HG03095 (cell line): Measurements from ENCODE around the gene EIPR1.

Experiments
- ATAC-seq: cut with Tn5 transposase; IDR thresholded peaks from one replicate; pipeline ENCODE4 v1.9.1; 2021; ENCODE audit warnings: moderate library complexity; ENCODE audit not compliant: unreplicated experiment

The EIPR1 gene

DNA sequence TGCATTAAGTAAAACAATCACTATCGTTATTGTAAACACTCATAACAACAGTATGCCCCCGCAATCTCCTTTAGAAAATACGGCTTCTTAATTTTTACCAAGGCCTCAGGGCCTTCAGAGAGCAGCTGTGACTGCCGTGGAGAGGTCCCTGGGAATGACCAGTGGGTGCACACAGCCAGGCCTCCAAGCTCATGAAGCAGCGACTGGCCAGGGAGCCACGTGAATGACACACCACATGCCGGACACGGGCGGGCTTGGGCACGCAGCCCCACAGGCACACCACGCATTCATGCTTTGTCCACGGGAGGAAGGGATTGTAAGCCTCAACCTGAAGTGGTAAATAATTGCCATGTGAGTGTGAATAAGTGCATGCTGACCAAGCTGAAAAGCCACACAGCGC is 121.0 kb downstream of the EIPR1 start:
- no peak for ATAC-seq

- ATAC-seq: no peak
Observed at GRCh38 chr2:3256157-3256556, 121.5 kb downstream of the EIPR1 start.

DNA sequence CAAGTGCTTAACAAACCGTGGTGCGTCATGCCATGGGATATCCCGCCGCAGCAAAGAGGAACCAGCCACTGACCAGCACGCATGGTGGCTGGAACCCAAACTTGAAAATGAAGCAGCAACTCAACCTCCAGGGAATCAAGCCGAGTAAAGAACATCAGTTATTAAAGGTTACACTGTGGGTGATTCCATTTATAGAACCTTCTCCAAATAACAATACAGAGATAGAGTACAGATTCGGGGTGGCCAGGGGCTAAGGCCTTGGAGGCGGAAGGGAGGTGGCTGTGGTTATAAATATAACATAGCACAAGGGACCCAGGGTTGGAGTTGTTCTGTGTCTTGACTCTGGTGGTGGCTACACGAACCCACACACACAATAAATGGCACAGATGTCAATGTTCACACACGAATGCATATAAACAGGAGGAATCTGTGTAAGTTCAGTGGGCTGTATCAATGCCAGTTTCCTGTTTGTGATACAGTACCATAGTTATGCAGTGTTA is 123.1 kb downstream of the EIPR1 start:
- ATAC-seq: peak; percentile 63

GRCh38 chr2:3253913-3254441 is 123.6 kb downstream of the EIPR1 start:
- ATAC-seq: no peak

DNA sequence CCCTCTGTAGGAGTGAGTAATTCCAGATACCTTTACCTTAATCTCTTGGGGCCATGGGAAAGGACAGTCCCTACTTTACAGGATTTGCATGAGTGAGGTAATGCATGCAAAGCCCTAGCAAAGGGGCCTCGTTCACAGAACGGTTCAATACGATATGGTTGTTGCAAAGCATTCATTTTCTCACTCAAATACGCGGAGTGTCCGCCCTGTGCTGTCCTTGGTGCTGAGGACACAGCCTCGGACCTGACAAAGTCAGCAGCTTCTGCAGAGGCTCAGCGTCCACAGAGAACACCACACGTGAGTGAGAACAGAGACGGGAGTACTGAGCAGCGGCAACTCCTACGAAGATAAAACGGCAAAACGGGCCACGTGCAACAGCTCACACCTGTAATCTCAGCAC is 125.7 kb downstream of the EIPR1 start:
- no peak for ATAC-seq

GRCh38 chr2:3249476-3249962 is 128.1 kb downstream of the EIPR1 start:
- ATAC-seq: no peak

- ATAC-seq: no peak
Observed at GRCh38 chr2:3248754-3249475, 128.7 kb downstream of the EIPR1 start.

GRCh38 chr2:3246928-3247714 is 130.5 kb downstream of the EIPR1 start:
- ATAC-seq: no peak

- no peak for ATAC-seq
Observed at GRCh38 chr2:3246406-3246805, 131.2 kb downstream of the EIPR1 start.

- no peak for ATAC-seq
Observed at GRCh38 chr2:3244486-3244885, 133.1 kb downstream of the EIPR1 start.

DNA sequence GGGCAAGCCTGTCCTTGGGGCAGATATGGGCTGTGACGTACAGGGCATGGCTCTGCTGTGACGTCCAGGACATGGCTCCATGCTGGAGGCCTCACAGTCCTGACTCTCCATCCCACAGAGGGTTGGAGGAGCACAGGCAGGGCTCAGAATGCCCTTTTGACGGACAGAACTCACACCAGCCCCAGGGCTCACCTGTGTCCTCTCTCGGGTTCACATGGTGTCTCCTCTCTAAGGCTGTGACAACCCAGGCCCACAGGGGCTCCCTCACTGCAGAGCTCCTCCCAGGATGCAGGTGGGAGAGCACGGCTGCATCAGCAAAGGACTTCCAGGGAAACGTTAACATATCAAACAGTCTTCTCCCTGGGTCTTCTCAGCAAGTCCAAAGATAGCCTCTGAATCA is 133.8 kb downstream of the EIPR1 start:
- no peak for ATAC-seq

GRCh38 chr2:3242747-3243369 is 134.8 kb downstream of the EIPR1 start:
- no peak for ATAC-seq

DNA sequence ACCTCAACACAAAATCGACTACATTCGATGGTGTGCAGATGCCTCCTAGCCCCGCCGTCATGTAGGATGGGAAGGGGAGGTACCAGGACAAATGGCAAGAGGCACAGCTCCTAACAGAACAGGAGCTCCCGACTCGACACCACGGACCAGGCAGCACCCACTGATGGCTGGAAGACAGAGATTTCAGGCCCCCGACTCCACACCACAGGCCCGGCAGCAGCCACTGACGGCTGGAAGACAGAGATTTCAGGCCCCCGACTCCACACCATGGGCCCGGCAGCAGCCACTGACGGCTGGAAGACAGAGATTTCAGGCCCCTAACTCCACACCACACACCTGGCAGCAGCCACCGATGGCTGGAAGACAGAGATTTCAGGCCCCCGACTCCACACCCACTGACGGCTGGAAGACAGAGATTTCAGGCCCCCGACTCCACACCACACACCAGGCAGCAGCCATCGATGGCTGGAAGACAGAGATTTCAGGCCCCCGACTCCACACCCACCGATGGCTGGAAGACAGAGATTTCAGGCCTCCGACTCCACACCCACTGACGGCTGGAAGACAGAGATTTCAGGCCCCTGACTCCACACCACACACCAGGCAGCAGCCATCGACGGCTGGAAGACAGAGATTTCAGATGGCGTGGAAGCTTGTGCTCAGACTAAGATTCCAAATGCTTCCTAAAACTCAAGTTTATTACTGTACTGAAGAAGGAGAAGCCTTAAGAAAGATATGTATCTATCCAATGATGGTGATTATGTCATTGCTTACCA is 135.5 kb downstream of the EIPR1 start:
- no peak for ATAC-seq

- peak; percentile 88 for ATAC-seq
Observed at GRCh38 chr2:3238951-3239841, 138.4 kb downstream of the EIPR1 start.

- no peak for ATAC-seq
Observed at GRCh38 chr2:3236300-3237045, 141.1 kb downstream of the EIPR1 start.

- ATAC-seq: no peak
Observed at GRCh38 chr2:3233877-3234276, 143.7 kb downstream of the EIPR1 start.

GRCh38 chr2:3229221-3229620 is 148.4 kb downstream of the EIPR1 start:
- no peak for ATAC-seq

DNA sequence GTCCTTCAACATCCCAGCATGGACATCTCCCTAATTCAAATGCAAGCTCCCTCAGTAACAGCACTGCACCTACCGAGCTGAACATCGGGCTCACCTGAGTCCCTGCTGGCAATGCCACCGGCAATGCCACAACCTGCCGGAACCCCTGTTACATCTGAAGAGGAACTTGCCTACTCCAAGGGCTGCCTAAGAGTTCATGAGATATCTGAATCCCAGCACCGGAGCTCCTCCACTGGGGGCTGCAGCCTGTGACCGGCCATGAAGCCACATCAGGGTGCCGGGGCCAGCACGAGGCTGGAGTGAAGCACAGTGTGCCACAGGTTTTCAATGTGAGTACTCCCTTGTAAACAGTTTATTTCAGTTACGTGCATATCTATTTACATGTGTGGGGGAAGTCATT is 152.9 kb downstream of the EIPR1 start:
- ATAC-seq: no peak
